ENCODE measurements around the gene ZNF761. TPM values are rescaled to one million over a fixed set of nuclear protein-coding genes. Genes with fewer than 3 reads are reported as not detected.

ZNF761 gene
- total RNA-seq, 1 experiment from 2014 or later: 32.7 TPM

- Histone ChIP-seq H3K4me2 (ENCODE audit: insufficient read depth, insufficient read length, low read length) (no peak overlapping the region), H3K4ac (ENCODE audit: low read depth, low read length) (no peak overlapping the region), H3K14ac (ENCODE audit: insufficient read depth, low read length) (no peak overlapping the region), H3K79me2 (ENCODE audit: insufficient read depth, low read length) (peaks cover 6% of the 10 kb centered on the region; the same call in 1 of the 2 replicates), H4K8ac (replicated peaks; ENCODE audit: insufficient read length, low read depth, low read length) (no peak overlapping the region), H3K18ac (ENCODE audit: insufficient read length, low read depth, low read length) (no peak overlapping the region), H3K23me2 (ENCODE audit: insufficient read length, low read depth, low read length, poor library complexity, severe bottlenecking) (no peaks in the 10 kb centered on the region), H3T11ph (ENCODE audit: low read length) (no peak overlapping the region), H3K79me1 (ENCODE audit: insufficient read depth, low read depth, low read length, poor library complexity, severe bottlenecking) (peaks cover 3% of the 10 kb centered on the region), H3K4me1 (ENCODE audit: insufficient read depth, low read length) (no peaks in the 10 kb centered on the region; the same call in 1 of the 2 replicates), H3K56ac (ENCODE audit: insufficient read length, low read depth, low read length) (no peak overlapping the region), H3K23ac (ENCODE audit: insufficient read length, low read depth, low read length) (no peak overlapping the region), H2BK12ac (ENCODE audit: insufficient read length, low read depth, low read length) (no peak overlapping the region), H3K27ac (ENCODE audit: insufficient read length, low read depth, low read length) (no peak overlapping the region), H2BK5ac (ENCODE audit: insufficient read length, low read length) (no peak overlapping the region), H3K27me3 (ENCODE audit: insufficient read depth, low read length) (no peaks in the 10 kb centered on the region), H4K5ac (ENCODE audit: insufficient read length, low read depth, low read length) (no peak overlapping the region), H2BK20ac (ENCODE audit: low read depth, low read length, poor library complexity, severe bottlenecking) (no peak overlapping the region), H4K91ac (ENCODE audit: insufficient read length, low read depth, low read length) (no peak overlapping the region), H2BK15ac (ENCODE audit: low read depth, low read length) (no peak overlapping the region), H3K9ac (ENCODE audit: extremely low read depth, insufficient read length, low read length) (no peak overlapping the region), H2AK5ac (ENCODE audit: insufficient read length, low read length) (no peak overlapping the region), H2BK120ac (ENCODE audit: low read depth, low read length, poor library complexity, severe bottlenecking) (no peak overlapping the region), H3K9me3 (ENCODE audit: control insufficient read depth, low read depth, low read length) (no peaks in the 10 kb centered on the region), H2AFZ (ENCODE audit: low read length) (no peak overlapping the region), H4K20me1 (ENCODE audit: control insufficient read depth, insufficient read depth, insufficient read length) (no peaks in the 10 kb centered on the region)
- no peak overlapping the region for H3K4me3 Mint-ChIP-seq
- H3K27me3 Mint-ChIP-seq (ENCODE audit: low read depth): no peaks in the 10 kb centered on the region
- no peak for DNase-seq
- H3K9me3 Mint-ChIP-seq: no peaks in the 10 kb centered on the region; a peak in 2 of 5 replicates
- no peak overlapping the region for H3K27ac Mint-ChIP-seq
- peaks cover 14 to 33% (median 24%) of the 10 kb centered on the region in 3 experiments for H3K36me3 Mint-ChIP-seq (ENCODE audit: insufficient read depth in 1 of 3, low read depth in 3 of 3)
- no CpG with 5 or more reads among the region's 7 CpGs for WGBS (ENCODE audit: extremely low coverage, insufficient read length, low lambda C conversion rate)
- TF ChIP-seq CTCF (conservative IDR thresholded peaks at IDR 0.05): no peak
- H3K4me1 Mint-ChIP-seq: peaks cover 24 to 36% of the 10 kb centered on the region in 2 experiments
Observed at GRCh38 chr19:53471916-53472315, 40.1 kb downstream of the ZNF761 start.

All from H9 (cell line).